Activated CD8-positive, alpha-beta T cell treated with anti-CD3 and anti-CD28 coated beads for 36 hours (primary cell): ENCODE data around the gene TIFAB. TPM values are rescaled to one million over a fixed set of nuclear protein-coding genes. Genes with fewer than 3 reads are reported as not detected.

ENCODE experiments used
- ATAC-seq: fragments of 200-7000 bp; cut with Tn5 transposase; one replicate; pipeline ENCODE4 v1.10.0; 2021; ENCODE audit warnings: mild to moderate bottlenecking, moderate library complexity
- CTCF ChIA-PET: fragments of 350-600 bp; sonication (Branson Sonifier 250); formaldehyde crosslinking; loops from one replicate; lab custom pipeline; 2021; ENCODE audit warnings: antibody characterized with exemption; lab: Charles Lee
- POLR2A ChIA-PET: fragments of 350-600 bp; sonication (Branson Sonifier 250); formaldehyde crosslinking; loops from one replicate; lab custom pipeline; 2021; ENCODE audit warnings: antibody characterized with exemption; lab: Charles Lee
- DNase-seq: peaks from one replicate; pipeline ENCODE4 v3.0.0-alpha.2; 2020
- H3K27ac Mint-ChIP-seq: one replicate; pipeline ENCODE4 v1.8.0; 2021; ENCODE audit warnings: mild to moderate bottlenecking, mixed read lengths
- H3K27me3 Mint-ChIP-seq: one replicate; pipeline ENCODE4 v1.8.0; 2021; ENCODE audit warnings: mixed read lengths
- H3K36me3 Mint-ChIP-seq: one replicate; pipeline ENCODE4 v1.8.0; 2021; ENCODE audit warnings: low read depth, mixed read lengths
- H3K4me1 Mint-ChIP-seq: one replicate; pipeline ENCODE4 v1.8.0; 2021; ENCODE audit warnings: low read depth, mixed read lengths
- H3K4me3 Mint-ChIP-seq: one replicate; pipeline ENCODE4 v1.8.0; 2021; ENCODE audit warnings: mild to moderate bottlenecking, moderate library complexity, mixed read lengths
- H3K9me3 Mint-ChIP-seq: one replicate; pipeline ENCODE4 v1.8.0; 2021; ENCODE audit warnings: mixed read lengths
- CTCF ChIP-seq: fragments of 200-600 bp; IDR thresholded peaks from one replicate; pipeline ENCODE4 v1.8.0; 2022; ENCODE audit warnings: antibody characterized with exemption, mild to moderate bottlenecking
- intact Hi-C: fragments of 100-400 bp; cut with micrococcal nuclease; formaldehyde crosslinking; loops from one replicate; pipeline ENCODE4 v1.10.0; 2022
- total RNA-seq, 2 experiments: library from RNA; stranded (reverse); gene quantifications; one replicate each; pipeline ENCODE4 v1.2.3, GENCODE V29; 2021

Gene TIFAB
- total RNA-seq, 2 experiments from 2014 or later, result not detected

GRCh38 chr5:135422419-135422818, 29.7 kb downstream of the TIFAB start:
- no peaks in the 10 kb centered on the region for H3K36me3 Mint-ChIP-seq
- H3K9me3 Mint-ChIP-seq, result peaks cover 5% of the 10 kb centered on the region
- no peak for DNase-seq
- POLR2A ChIA-PET, result no interaction called here
- no peak for TF ChIP-seq CTCF
- no peak for ATAC-seq
- peaks cover 4% of the 10 kb centered on the region for H3K4me1 Mint-ChIP-seq
- H3K4me3 Mint-ChIP-seq, result no peak overlapping the region
- H3K27me3 Mint-ChIP-seq, result peaks cover 24% of the 10 kb centered on the region
- no peak overlapping the region for H3K27ac Mint-ChIP-seq
- CTCF ChIA-PET, result interaction anchor here (1.4 kb wide), 1 partner anchor 36 kb away, joined by 3 read pairs; no protein-coding TSS in a partner anchor
- intact Hi-C loops, result no loop called here

GRCh38 chr5:135417083-135417482, 35.1 kb downstream of the TIFAB start:
- no peak for TF ChIP-seq CTCF
- peaks cover 5% of the 10 kb centered on the region for H3K9me3 Mint-ChIP-seq
- H3K4me3 Mint-ChIP-seq, result no peak overlapping the region
- ChIA-PET CTCF (interaction anchor here (2.0 kb wide), 1 partner anchor 9 kb away, joined by 12 read pairs; no protein-coding TSS in a partner anchor), POLR2A (no interaction called here)
- H3K36me3 Mint-ChIP-seq, result no peaks in the 10 kb centered on the region
- peaks cover 25% of the 10 kb centered on the region for H3K27me3 Mint-ChIP-seq
- no peak for DNase-seq
- no peak for ATAC-seq
- no peak overlapping the region for H3K27ac Mint-ChIP-seq
- intact Hi-C loops, result no loop called here
- no peaks in the 10 kb centered on the region for H3K4me1 Mint-ChIP-seq

- intact Hi-C loops, result no loop called here
- Mint-ChIP-seq H3K4me3 (no peak overlapping the region), H3K27me3 (peaks cover 4% of the 10 kb centered on the region), H3K36me3 (no peaks in the 10 kb centered on the region), H3K9me3 (no peaks in the 10 kb centered on the region), H3K4me1 (peaks cover 4% of the 10 kb centered on the region), H3K27ac (no peak overlapping the region)
- DNase-seq (no peak), ATAC-seq (no peak)
- ChIA-PET POLR2A (no interaction called here), CTCF (interaction anchor here (1.0 to 2.8 kb wide), 3 partner anchors 21 to 61 kb away, joined by 3 to 11 read pairs (median 6); no protein-coding TSS in a partner anchor)
- no peak for TF ChIP-seq CTCF
Observed at GRCh38 chr5:135405082-135405481, 47.1 kb downstream of the TIFAB start.

- Mint-ChIP-seq H3K36me3 (peaks cover 7% of the 10 kb centered on the region), H3K4me3 (no peak overlapping the region), H3K27me3 (no peaks in the 10 kb centered on the region), H3K4me1 (peaks cover 17% of the 10 kb centered on the region), H3K9me3 (no peaks in the 10 kb centered on the region), H3K27ac (no peak overlapping the region)
- ATAC-seq, result no peak
- no peak for TF ChIP-seq CTCF
- intact Hi-C loops, result no loop called here
- CTCF ChIA-PET, result interaction anchor here (0.6 to 2.0 kb wide), 3 partner anchors 11 to 64 kb away, joined by 3 to 6 read pairs (median 4); no protein-coding TSS in a partner anchor
- DNase-seq, result no peak
- POLR2A ChIA-PET, result interaction anchor here (0.6 kb wide), 1 partner anchor 96 kb away, joined by 3 read pairs; no protein-coding TSS in a partner anchor
Observed at GRCh38 chr5:135402031-135402430, 50.1 kb downstream of the TIFAB start.

GRCh38 chr5:135400866-135401265, 51.3 kb downstream of the TIFAB start:
- peak overlapping the region; percentile 89 for H3K4me3 Mint-ChIP-seq
- CTCF ChIA-PET, result interaction anchor here (1.0 to 1.6 kb wide), 3 partner anchors 9 to 56 kb away, joined by 3 read pairs; no protein-coding TSS in a partner anchor
- POLR2A ChIA-PET, result interaction anchor here (0.6 to 2.0 kb wide), 2 partner anchors 23 to 31 kb away, joined by 3 to 7 read pairs; no protein-coding TSS in a partner anchor
- H3K36me3 Mint-ChIP-seq, result peaks cover 7% of the 10 kb centered on the region
- ATAC-seq (no peak), DNase-seq (no peak)
- H3K27ac Mint-ChIP-seq, result no peak overlapping the region
- no peaks in the 10 kb centered on the region for H3K9me3 Mint-ChIP-seq
- TF ChIP-seq CTCF, result no peak
- intact Hi-C loops, result no loop called here
- H3K27me3 Mint-ChIP-seq, result no peaks in the 10 kb centered on the region
- H3K4me1 Mint-ChIP-seq, result peaks cover 29% of the 10 kb centered on the region
